ENCODE data around the gene BMP5.

DNA sequence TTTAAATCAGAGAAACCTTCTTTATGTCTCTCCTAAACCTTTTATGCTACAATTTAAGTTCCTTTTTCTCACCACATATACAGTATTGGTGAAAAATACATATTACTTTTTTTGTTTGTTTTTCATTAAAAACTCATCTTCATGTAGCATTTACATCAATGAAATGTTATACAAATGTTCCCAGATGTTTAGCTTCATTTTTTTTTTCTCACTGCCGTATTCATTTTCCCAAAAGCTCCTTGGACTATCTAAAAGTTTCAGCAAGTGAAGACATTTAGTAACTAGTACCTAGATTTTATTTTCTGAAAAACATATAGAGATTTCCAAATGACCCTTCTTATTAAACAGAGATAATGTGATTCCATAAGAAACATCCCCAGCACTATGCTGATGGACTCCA lies 128.9 kb downstream of the BMP5 start:
- TF ChIP-seq, protein P1, sequence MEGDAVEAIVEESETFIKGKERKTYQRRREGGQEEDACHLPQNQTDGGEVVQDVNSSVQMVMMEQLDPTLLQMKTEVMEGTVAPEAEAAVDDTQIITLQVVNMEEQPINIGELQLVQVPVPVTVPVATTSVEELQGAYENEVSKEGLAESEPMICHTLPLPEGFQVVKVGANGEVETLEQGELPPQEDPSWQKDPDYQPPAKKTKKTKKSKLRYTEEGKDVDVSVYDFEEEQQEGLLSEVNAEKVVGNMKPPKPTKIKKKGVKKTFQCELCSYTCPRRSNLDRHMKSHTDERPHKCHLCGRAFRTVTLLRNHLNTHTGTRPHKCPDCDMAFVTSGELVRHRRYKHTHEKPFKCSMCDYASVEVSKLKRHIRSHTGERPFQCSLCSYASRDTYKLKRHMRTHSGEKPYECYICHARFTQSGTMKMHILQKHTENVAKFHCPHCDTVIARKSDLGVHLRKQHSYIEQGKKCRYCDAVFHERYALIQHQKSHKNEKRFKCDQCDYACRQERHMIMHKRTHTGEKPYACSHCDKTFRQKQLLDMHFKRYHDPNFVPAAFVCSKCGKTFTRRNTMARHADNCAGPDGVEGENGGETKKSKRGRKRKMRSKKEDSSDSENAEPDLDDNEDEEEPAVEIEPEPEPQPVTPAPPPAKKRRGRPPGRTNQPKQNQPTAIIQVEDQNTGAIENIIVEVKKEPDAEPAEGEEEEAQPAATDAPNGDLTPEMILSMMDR (IDR thresholded peaks at IDR 0.05) = no peak
- TF ChIP-seq POLR2A (IDR thresholded peaks at IDR 0.05) = no peak
- TF ChIP-seq EP300 (IDR thresholded peaks at IDR 0.05) = no peak
- TF ChIP-seq POLR2AphosphoS5 (IDR thresholded peaks at IDR 0.05) = no peak

Measured in suprapubic skin (tissue), 4 donors.